GM19468 (cell line): ENCODE measurements around the gene MAP4K3.

Experiments used
- ATAC-seq: cut with Tn5 transposase; IDR thresholded peaks from one replicate; pipeline ENCODE4 v1.9.1; 2021; ENCODE audit warnings: mild to moderate bottlenecking, moderate library complexity, moderate number of reproducible peaks; ENCODE audit not compliant: unreplicated experiment; ENCODE audit errors: extremely low read depth

Gene MAP4K3

DNA sequence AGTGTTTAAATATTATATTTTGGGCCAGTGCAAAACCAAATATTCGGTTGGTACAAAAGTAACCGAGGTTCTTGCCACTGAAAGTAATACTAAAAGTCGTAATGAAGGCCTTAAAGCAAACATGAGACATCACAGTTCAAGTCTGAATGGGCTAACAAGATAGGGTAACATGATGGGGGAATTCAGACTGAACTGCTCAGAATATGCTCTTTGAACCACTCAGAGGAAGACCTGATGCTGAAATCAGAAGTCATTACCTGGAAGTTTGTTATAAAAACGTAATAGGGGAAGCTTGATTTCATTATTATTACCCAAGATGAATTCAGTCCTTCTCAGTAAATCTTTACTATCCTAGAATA is 219.9 kb downstream of the MAP4K3 start:
- ATAC-seq, result no peak

DNA sequence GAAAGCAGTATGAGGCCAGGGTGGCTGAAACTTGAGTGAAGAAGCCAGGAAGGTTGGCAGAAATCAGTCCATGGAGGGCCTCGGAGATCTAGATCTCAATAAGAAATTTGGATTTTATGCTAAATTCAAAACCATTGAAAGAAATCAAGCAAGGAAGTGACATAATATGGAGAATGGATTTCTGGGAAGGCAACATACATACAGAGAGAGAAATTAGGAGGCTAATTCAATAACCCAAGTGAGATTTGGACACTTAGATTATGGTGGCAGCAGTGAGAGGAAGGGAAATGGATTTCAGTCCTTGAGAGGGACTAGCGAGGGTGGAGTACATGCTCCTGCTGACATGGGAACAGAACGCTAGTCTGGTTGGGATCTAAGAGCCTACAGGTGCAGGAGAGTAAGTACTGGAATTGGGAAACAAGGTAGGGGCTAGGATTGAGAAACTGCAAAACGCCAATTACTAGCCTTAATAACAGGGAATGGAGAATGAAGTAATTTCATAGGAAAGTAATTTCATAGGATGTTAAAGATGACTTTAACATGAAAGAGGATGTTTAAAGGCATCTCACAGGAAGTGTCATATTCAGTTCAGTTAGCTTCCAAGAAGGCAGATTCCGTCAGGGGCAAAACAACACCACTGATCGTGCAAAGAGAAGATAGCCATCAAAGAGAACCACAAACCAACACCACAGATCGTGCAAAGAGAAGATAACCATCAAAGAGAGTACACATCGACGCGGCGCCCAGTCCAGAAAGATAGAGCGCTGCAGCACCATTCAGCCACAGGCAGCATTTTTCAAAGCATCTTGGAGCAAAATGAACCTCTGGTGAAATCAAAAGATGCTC is 220.5 kb downstream of the MAP4K3 start:
- ATAC-seq, result no peak

DNA sequence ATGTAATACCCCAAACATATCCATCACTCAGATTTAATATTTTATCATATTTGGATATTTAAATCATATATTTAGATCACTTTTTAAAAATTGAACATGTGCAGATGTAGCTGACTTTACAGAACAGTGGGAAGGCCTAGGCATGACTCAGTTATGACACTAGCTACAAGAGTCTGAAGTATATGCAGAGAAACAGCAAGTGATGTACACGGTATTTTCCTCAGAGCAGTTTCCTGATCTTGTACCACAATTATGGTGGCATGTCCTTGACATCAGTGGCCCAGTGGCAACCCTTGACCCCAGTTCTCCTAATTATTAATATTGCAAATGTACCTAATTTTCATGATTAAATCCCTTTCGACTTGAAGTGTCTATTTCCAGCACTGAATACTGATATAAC is 221.5 kb downstream of the MAP4K3 start:
- no peak for ATAC-seq

DNA sequence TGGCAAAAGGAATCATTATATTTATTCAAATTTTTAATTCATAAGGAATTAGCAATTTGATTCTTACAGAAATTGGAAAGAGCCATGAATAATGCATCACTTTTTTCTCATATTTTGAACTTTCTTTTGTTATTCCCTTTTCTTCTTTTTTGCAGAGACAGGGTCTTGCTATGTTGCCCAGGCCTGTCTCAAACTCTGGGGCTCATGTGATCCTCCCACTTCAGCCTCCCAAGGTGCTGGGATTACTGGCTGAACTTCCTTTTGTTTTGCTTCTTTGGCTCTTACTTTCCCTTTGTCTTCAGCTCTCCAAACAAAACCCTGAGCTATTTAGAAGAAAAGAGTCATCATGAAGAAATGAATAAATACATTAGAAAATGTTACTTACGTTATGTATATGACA is 224.1 kb downstream of the MAP4K3 start:
- no peak for ATAC-seq

DNA sequence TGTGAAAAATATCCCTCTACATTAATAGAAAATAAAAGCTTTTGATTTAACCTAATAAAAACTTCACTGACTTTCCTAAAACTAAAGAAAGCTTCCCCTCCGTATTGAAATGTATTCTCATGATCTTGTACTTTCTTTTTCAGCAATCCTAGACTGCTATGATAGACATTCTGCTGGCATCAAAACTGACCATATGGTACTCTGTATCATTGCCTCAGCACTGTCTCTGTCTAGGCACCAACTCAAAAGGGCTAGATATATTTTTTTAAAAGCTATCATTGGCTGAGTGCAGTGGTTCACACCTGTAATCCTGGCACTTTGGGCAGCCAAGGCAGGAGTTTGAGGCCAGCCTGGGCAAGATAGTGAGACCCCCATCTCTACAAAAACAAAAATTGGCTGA is 226.2 kb downstream of the MAP4K3 start:
- ATAC-seq, result no peak

DNA sequence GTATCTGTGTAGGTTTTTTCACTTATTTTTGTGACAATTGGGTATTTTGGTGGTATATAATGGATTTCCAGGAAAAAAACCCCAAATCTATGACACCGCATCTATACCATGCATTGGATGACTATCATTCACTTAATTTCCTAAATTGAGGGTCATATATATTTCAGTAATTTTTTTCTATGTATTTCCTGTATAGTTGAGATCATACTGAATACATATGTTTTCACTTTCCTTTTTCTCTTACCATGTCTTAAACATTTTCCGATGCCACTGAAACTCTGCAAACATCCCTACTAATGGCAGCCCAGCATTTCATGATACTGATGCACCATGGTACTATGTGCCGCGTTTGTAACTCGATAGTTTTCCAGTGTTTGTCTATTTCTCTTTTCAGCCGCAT is 233.7 kb downstream of the MAP4K3 start:
- no peak for ATAC-seq

DNA sequence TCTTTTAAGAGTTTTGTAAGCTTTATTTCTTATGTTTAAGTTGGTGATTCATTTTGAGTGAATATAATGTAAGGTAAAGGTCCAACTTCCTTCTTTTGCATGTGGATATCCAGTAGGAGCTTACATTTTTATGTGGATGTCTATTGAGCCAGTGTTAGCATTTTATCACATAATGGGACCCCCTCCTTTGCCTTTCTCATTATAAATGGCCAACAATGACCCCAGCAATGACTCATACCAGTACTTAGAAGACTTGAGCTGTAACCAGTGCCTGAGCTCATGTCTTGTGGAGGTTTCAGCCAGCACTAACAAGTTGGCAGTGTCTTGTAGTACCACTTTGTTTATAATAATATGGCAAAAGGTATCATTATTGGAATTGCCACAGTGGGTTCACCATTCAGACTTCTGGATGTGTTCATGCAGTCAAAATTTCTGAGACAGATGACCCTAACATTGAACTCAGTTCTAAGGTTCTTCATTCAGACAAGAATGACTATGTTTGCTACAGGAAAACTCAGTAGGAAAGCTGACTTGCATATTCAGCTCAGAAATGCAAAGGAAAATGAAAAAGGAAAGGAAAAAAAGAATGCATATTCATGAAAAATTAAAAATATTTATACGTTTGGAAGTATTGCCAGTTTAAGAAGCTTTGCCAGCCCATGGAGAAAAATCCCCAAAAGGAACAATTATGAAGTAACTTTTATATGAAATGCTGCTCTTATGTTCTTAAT is 234.3 kb downstream of the MAP4K3 start:
- no peak for ATAC-seq
